HG02852 (cell line): ENCODE results near the gene IFT80.
"Not testable (repeated sequence)": the region's sequence is repeated elsewhere in the genome, so short reads cannot be mapped to it uniquely, and the experiment has no call there.

Source experiments
- ATAC-seq: cut with Tn5 transposase; IDR thresholded peaks from one replicate; pipeline ENCODE4 v1.9.1; 2021; ENCODE audit warnings: mild to moderate bottlenecking, moderate library complexity; ENCODE audit not compliant: unreplicated experiment

Gene IFT80

GRCh38 chr3:160286231-160286630 is 112.8 kb downstream of the IFT80 start:
- ATAC-seq: no peak

GRCh38 chr3:160280836-160281235 is 118.2 kb downstream of the IFT80 start:
- no peak for ATAC-seq

- no peak for ATAC-seq
Observed at GRCh38 chr3:160279657-160280056, 119.4 kb downstream of the IFT80 start.

- ATAC-seq: no peak
Observed at GRCh38 chr3:160278210-160278609, 120.8 kb downstream of the IFT80 start.

- no peak for ATAC-seq
Observed at GRCh38 chr3:160265088-160265487, 133.9 kb downstream of the IFT80 start.

- no peak for ATAC-seq
Observed at GRCh38 chr3:160260587-160261270, 138.3 kb downstream of the IFT80 start.

GRCh38 chr3:160259589-160259988 is 139.4 kb downstream of the IFT80 start:
- no peak for ATAC-seq

GRCh38 chr3:160257606-160258005 is 141.4 kb downstream of the IFT80 start:
- ATAC-seq: no peak

GRCh38 chr3:160253298-160253697 is 145.7 kb downstream of the IFT80 start:
- no peak for ATAC-seq

GRCh38 chr3:160247766-160248165 is 151.3 kb downstream of the IFT80 start:
- ATAC-seq: no peak

- no peak for ATAC-seq
Observed at GRCh38 chr3:160245261-160245800, 153.7 kb downstream of the IFT80 start.

GRCh38 chr3:160240719-160241118 is 158.3 kb downstream of the IFT80 start:
- ATAC-seq: not testable (repeated sequence)

- no peak for ATAC-seq
Observed at GRCh38 chr3:160232014-160232413, 167.0 kb downstream of the IFT80 start.

- ATAC-seq: no peak
Observed at GRCh38 chr3:160227419-160227818, 171.6 kb downstream of the IFT80 start.

GRCh38 chr3:160226026-160226907 is 172.8 kb downstream of the IFT80 start:
- peak; percentile 25 for ATAC-seq

- peak; percentile 80 for ATAC-seq
Observed at GRCh38 chr3:160225176-160226025, 173.6 kb downstream of the IFT80 start, which contains the start of gene C3orf80. TSS of gene C3orf80 (plus strand) at chr3:160225422. CDS start at chr3:160225636, 214 bp downstream.

- ATAC-seq: no peak
Observed at GRCh38 chr3:160224811-160225175, 174.2 kb downstream of the IFT80 start.

- no peak for ATAC-seq
Observed at GRCh38 chr3:160224256-160224655, 174.8 kb downstream of the IFT80 start.

GRCh38 chr3:160221019-160221418 is 178.0 kb downstream of the IFT80 start:
- no peak for ATAC-seq

GRCh38 chr3:160220038-160220437 is 179.0 kb downstream of the IFT80 start:
- no peak for ATAC-seq

- ATAC-seq: no peak
Observed at GRCh38 chr3:160218136-160218535, 180.9 kb downstream of the IFT80 start.
